BLaER1 (cell line): Measurements from ENCODE around the gene OGFR.
"Not testable (repeated sequence)": the region's sequence is repeated elsewhere in the genome, so short reads cannot be mapped to it uniquely, and the experiment has no call there.

Experiments used
- H3K27ac ChIP-seq: shearing (Covaris generic); formaldehyde crosslinking; 2 replicates; pipeline ENCODE4 v1.8.1; 2022
- H3K27me3 ChIP-seq: shearing (Covaris generic); formaldehyde crosslinking; 2 replicates; pipeline ENCODE4 v1.8.1; 2022
- H3K36me3 ChIP-seq: shearing (Covaris generic); formaldehyde crosslinking; 2 replicates; pipeline ENCODE4 v1.8.1; 2022
- H3K4me1 ChIP-seq: shearing (Covaris generic); formaldehyde crosslinking; 2 replicates; pipeline ENCODE4 v1.8.1; 2022
- H3K4me2 ChIP-seq: shearing (Covaris generic); formaldehyde crosslinking; 2 replicates; pipeline ENCODE4 v1.8.1; 2022
- H3K4me3 ChIP-seq: shearing (Covaris generic); formaldehyde crosslinking; 2 replicates; pipeline ENCODE4 v1.8.1; 2022
- H3K9ac ChIP-seq: shearing (Covaris generic); formaldehyde crosslinking; 2 replicates; pipeline ENCODE4 v1.8.1; 2022
- H3K9me3 ChIP-seq: shearing (Covaris generic); formaldehyde crosslinking; 2 replicates; pipeline ENCODE4 v1.8.1; 2022
- H4K20me1 ChIP-seq: shearing (Covaris generic); formaldehyde crosslinking; 2 replicates; pipeline ENCODE4 v1.8.1; 2022
- Cebpa-rat ChIP-seq: shearing (Covaris generic); IDR thresholded peaks from 2 replicates; pipeline ENCODE4 v1.8.1; 2022

The OGFR gene

GRCh38 chr20:62841705-62842212, 37.1 kb downstream of the OGFR start:
- H3K27ac ChIP-seq, result no peak overlapping the region
- no peak overlapping the region for H3K4me3 ChIP-seq
- H3K4me1 ChIP-seq, result peaks cover 35% of the 10 kb centered on the region
- peaks cover 14% of the 10 kb centered on the region for H4K20me1 ChIP-seq
- H3K36me3 ChIP-seq, result peaks cover 76% of the 10 kb centered on the region
- 0 out of 2 replicates have a peak, but pooled peaks cover 2% of the 10 kb centered on the region for H3K9me3 ChIP-seq
- no peak overlapping the region for H3K4me2 ChIP-seq
- no peak overlapping the region for H3K9ac ChIP-seq
- no peak for TF ChIP-seq Cebpa-rat
- no peaks in the 10 kb centered on the region for H3K27me3 ChIP-seq

- Histone ChIP-seq H3K4me1 (peaks cover 33% of the 10 kb centered on the region), H3K9ac (no peak overlapping the region), H3K36me3 (peaks cover 73% of the 10 kb centered on the region), H3K9me3 (0 out of 2 replicates have a peak, but pooled peaks cover 2% of the 10 kb centered on the region), H3K4me3 (no peak overlapping the region), H3K4me2 (no peak overlapping the region), H3K27me3 (no peaks in the 10 kb centered on the region), H4K20me1 (peaks cover 33% of the 10 kb centered on the region), H3K27ac (no peak overlapping the region)
- TF ChIP-seq Cebpa-rat, result no peak
Measured at GRCh38 chr20:62843656-62844055, 39.0 kb downstream of the OGFR start.

DNA sequence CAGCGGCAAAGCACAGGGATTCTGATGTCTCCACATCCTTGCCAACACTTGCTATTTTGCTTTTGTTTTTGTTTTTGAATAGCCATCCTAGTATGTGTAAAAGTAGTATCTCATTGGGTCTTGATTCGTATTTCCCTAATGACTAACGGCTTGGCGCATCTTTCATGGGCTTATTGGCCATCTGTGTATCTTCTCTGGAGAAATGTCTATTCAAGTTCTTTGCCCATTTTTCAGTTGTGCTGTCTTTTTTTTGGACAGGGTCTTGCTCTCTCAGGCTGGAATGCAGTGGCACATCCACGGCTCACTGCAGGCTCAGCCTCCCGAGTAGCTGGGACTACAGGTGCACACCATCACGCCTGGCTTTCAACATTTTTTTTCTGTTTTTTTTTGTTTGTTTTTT, 39.5 kb downstream of the OGFR start:
- no peak overlapping the region for H3K4me3 ChIP-seq
- H3K4me2 ChIP-seq, result no peak overlapping the region
- peaks cover 73% of the 10 kb centered on the region for H3K36me3 ChIP-seq
- no peak for TF ChIP-seq Cebpa-rat
- H3K27me3 ChIP-seq, result no peaks in the 10 kb centered on the region
- H3K9ac ChIP-seq, result no peak overlapping the region
- H3K4me1 ChIP-seq, result peaks cover 32% of the 10 kb centered on the region
- 0 out of 2 replicates have a peak, but pooled peaks cover 2% of the 10 kb centered on the region for H3K9me3 ChIP-seq
- peaks cover 38% of the 10 kb centered on the region for H4K20me1 ChIP-seq
- no peak overlapping the region for H3K27ac ChIP-seq

DNA sequence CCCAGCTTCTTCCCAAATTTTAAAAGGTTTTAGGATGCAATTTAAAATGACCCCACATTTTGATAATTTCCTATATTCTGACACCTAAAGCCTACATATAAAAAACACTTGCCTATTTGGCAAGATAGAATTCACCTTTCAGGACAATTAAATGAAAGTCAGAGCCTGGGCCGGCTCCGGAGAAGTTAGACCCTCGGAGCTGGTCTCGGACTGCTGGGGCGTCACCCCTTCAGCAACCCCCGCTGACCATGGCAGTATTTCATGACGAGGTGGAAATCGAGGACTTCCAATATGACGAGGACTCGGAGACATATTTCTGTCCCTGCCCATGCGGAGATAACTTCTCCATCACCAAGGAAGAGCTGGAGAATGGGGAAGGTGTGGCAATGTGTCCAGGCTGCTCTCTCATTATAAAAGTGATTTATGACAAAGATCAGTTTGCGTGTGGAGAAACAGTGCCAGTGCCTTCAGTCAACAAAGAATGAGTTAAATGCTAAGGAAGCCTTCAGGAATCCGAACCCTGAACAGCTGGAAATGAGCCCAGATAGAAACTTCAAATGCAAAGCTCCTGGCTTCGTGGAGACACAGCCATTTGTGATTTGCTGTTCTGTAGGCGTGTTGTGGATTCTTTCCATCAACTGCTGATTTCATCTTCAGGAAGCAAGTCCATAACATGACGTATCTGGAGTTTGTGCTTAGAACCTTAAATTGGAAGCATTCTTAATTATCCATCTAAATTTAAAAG, 41.0 kb downstream of the OGFR start:
- Histone ChIP-seq H3K4me2 (peak overlapping the region; percentile 66), H3K27ac (0 out of 2 replicates have a peak overlapping the region, but pooled peaks have one; percentile 28), H3K36me3 (peaks cover 75% of the 10 kb centered on the region), H3K27me3 (no peaks in the 10 kb centered on the region), H3K4me3 (no peak overlapping the region), H4K20me1 (peaks cover 52% of the 10 kb centered on the region), H3K4me1 (peaks cover 32% of the 10 kb centered on the region), H3K9ac (0 out of 2 replicates have a peak overlapping the region, but pooled peaks have one; percentile 23), H3K9me3 (0 out of 2 replicates have a peak, but pooled peaks cover 2% of the 10 kb centered on the region)
- no peak for TF ChIP-seq Cebpa-rat

DNA sequence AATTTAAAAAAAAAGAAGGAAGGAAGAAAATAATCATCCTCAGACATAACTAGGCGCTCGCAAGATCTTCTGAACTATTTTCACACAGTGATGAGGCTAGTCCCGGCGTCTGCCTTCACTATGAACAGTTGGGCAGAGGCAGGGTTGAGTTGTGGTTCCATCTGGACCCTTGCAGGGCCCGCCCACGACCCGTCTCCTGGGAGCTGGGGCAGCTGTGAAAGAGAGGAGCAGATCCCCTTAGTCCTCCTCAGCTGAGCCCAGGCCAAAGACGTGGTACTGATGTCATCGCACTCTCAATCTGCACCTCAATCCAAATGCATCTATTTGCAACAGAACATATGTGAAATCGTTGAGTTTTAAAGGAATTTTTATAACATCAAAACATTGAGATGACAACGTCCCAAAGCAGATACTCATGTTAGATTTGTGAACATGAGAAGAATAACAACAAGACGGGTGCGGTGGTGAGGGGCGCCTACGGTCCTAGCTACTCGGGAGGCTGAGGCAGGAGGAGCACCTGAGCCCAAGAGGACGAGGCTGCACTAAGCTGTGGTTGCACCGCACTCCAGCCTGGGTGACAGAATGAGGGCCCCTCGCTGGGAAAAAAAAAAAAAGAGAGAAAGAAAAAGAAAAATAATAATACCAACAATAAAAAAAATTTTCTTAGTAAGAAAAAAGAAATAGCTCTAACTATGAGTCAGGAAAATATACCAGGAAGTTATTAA, 41.7 kb downstream of the OGFR start:
- Histone ChIP-seq H3K4me1 (peaks cover 32% of the 10 kb centered on the region), H3K36me3 (peaks cover 74% of the 10 kb centered on the region), H3K9me3 (0 out of 2 replicates have a peak, but pooled peaks cover 2% of the 10 kb centered on the region), H3K4me2 (peak overlapping the region; percentile 66), H3K27me3 (no peaks in the 10 kb centered on the region), H3K9ac (0 out of 2 replicates have a peak overlapping the region, but pooled peaks have one; percentile 23), H3K4me3 (no peak overlapping the region), H3K27ac (0 out of 2 replicates have a peak overlapping the region, but pooled peaks have one; percentile 28), H4K20me1 (peaks cover 60% of the 10 kb centered on the region)
- no peak for TF ChIP-seq Cebpa-rat

- not testable (repeated sequence) for H3K4me3 ChIP-seq, H3K9me3 ChIP-seq, H3K4me2 ChIP-seq, H3K9ac ChIP-seq, H3K27me3 ChIP-seq, H3K27ac ChIP-seq
- peaks cover 83% of the 10 kb centered on the region for H4K20me1 ChIP-seq
- H3K4me1 ChIP-seq, result peaks cover 46% of the 10 kb centered on the region
- H3K36me3 ChIP-seq, result peaks cover 81% of the 10 kb centered on the region
Measured at GRCh38 chr20:62848917-62849316, 44.3 kb downstream of the OGFR start.

GRCh38 chr20:62849431-62849830, 44.8 kb downstream of the OGFR start:
- H3K9ac ChIP-seq, result no peak overlapping the region

GRCh38 chr20:62850333-62850974, 45.8 kb downstream of the OGFR start:
- TF ChIP-seq Cebpa-rat, result no peak
- H3K9me3 ChIP-seq, result no peaks in the 10 kb centered on the region
- no peak overlapping the region for H3K9ac ChIP-seq
- H3K27me3 ChIP-seq, result no peaks in the 10 kb centered on the region
- no peak overlapping the region for H3K27ac ChIP-seq
- H4K20me1 ChIP-seq, result peaks cover 94% of the 10 kb centered on the region
- no peak overlapping the region for H3K4me3 ChIP-seq
- H3K4me1 ChIP-seq, result peaks cover 58% of the 10 kb centered on the region
- H3K36me3 ChIP-seq, result peaks cover 81% of the 10 kb centered on the region
- H3K4me2 ChIP-seq, result no peak overlapping the region

More at GRCh38 chr20:62849431-62849830, 44.8 kb downstream of the OGFR start:
- no peak overlapping the region for H3K4me3 ChIP-seq
- H3K27me3 ChIP-seq, result no peaks in the 10 kb centered on the region
- H3K4me2 ChIP-seq, result no peak overlapping the region
- peaks cover 81% of the 10 kb centered on the region for H3K36me3 ChIP-seq
- H3K4me1 ChIP-seq, result peaks cover 51% of the 10 kb centered on the region
- H3K27ac ChIP-seq, result no peak overlapping the region
- no peak for TF ChIP-seq Cebpa-rat
- H3K9me3 ChIP-seq, result no peaks in the 10 kb centered on the region
- peaks cover 88% of the 10 kb centered on the region for H4K20me1 ChIP-seq

- Histone ChIP-seq H4K20me1 (peaks cover 92% of the 10 kb centered on the region), H3K9ac (no peak overlapping the region), H3K4me3 (no peak overlapping the region), H3K27ac (peak overlapping the region; percentile 38; the same call in 1 of the 2 replicates), H3K4me1 (peaks cover 48% of the 10 kb centered on the region), H3K9me3 (no peaks in the 10 kb centered on the region), H3K36me3 (peaks cover 94% of the 10 kb centered on the region), H3K4me2 (peak overlapping the region; percentile 7; the same call in 1 of the 2 replicates), H3K27me3 (no peaks in the 10 kb centered on the region)
- TF ChIP-seq Cebpa-rat, result no peak
Measured at GRCh38 chr20:62852196-62852595, 47.6 kb downstream of the OGFR start.
